Measurements from ENCODE around the gene SLCO4A1.

Gene SLCO4A1

GRCh38 chr20:62652894-62653305 lies 10.6 kb downstream of the SLCO4A1 start:
- Histone ChIP-seq H3K9me3 (no peaks in the 10 kb centered on the region), H3K27me3 (ENCODE audit: low read depth) (no peaks in the 10 kb centered on the region), H3K4me3 (no peak overlapping the region), H3K4me1 (no peaks in the 10 kb centered on the region), H3K36me3 (replicated peaks) (no peaks in the 10 kb centered on the region; the same call in none of the 2 replicates)
- DNase-seq (ENCODE audit: low spot score in 2 of 2): no peak
- in situ Hi-C loops (cut with MboI; ENCODE audit: low sequenced_read_pairs): no loop called here

DNA sequence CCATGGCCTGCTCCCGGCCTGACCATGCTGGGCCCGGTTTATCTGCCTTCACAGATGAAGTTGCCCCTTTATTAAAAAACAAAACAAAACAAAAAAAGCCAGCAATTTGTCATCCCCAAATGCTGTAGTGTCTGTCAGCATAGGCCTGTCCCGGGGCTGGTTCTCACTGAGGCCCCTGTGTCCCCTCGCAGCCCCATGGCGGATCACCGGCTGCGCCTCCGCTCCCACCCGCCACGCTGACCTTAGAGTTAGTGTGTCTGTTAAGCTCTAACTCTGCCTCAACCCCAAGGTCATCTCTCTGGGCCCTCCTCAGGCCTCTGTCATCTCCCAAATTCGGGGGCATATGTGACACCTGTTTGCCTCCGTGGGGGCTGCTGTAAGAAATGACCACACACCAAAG lies 11.1 kb downstream of the SLCO4A1 start:
- DNase-seq (ENCODE audit: low spot score in 2 of 2): no peak
- H3K27me3 ChIP-seq (ENCODE audit: low read depth): no peaks in the 10 kb centered on the region
- no peaks in the 10 kb centered on the region for H3K9me3 ChIP-seq
- in situ Hi-C loops (cut with MboI; ENCODE audit: low sequenced_read_pairs): no loop called here
- no peaks in the 10 kb centered on the region; the same call in none of the 2 replicates for H3K36me3 ChIP-seq (replicated peaks)
- H3K4me1 ChIP-seq: no peaks in the 10 kb centered on the region
- H3K4me3 ChIP-seq: no peak overlapping the region

DNA sequence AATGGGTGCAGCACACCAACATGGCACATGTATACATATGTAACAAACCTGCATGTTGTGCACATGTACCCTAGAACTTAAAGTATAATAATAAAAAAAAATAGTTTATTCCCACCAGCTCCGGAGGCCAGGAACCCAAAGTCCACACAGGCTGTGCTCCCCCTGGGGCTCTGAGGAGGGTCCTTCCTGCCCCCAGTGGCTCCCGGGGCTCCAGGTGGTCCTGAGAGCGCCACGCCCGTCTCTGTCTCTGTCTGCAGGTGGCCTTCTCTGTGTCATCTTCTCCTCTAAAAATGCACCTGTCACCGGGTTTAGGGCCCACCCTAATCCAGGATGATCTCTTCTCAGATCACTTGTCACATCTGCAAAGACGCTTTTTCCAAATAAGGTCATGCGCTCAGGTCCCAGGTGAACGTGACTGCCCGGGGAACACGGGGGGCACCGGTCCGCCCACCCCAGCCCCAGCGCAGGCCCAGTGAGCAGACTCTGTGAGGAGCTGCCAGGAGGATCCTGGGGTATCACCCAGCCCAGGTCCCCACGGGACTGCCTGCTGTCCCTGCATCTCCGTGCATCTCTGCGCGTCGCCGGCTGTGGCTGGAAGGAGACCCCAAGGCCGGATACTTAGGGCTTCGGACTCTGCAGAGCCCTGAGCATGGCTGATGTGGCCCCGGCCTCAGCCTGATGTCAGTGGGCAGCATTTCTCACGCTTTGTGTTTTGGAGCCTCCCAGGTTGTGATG lies 11.8 kb downstream of the SLCO4A1 start:
- no peaks in the 10 kb centered on the region; the same call in none of the 2 replicates for H3K36me3 ChIP-seq (replicated peaks)
- no peaks in the 10 kb centered on the region for H3K27me3 ChIP-seq (ENCODE audit: low read depth)
- in situ Hi-C loops (cut with MboI; ENCODE audit: low sequenced_read_pairs): no loop called here
- DNase-seq (ENCODE audit: low spot score in 2 of 2): no peak
- no peaks in the 10 kb centered on the region for H3K9me3 ChIP-seq
- H3K4me1 ChIP-seq: no peaks in the 10 kb centered on the region
- no peak overlapping the region for H3K4me3 ChIP-seq

- no peaks in the 10 kb centered on the region for H3K27me3 ChIP-seq (ENCODE audit: low read depth)
- H3K4me1 ChIP-seq: no peaks in the 10 kb centered on the region
- no peaks in the 10 kb centered on the region for H3K9me3 ChIP-seq
- DNase-seq (ENCODE audit: low spot score in 2 of 2): no peak
- no peaks in the 10 kb centered on the region; the same call in none of the 2 replicates for H3K36me3 ChIP-seq (replicated peaks)
- in situ Hi-C loops (cut with MboI; ENCODE audit: low sequenced_read_pairs): no loop called here
- no peak overlapping the region for H3K4me3 ChIP-seq
Observed at GRCh38 chr20:62655282-62656196, 13.2 kb downstream of the SLCO4A1 start.

GRCh38 chr20:62656197-62656918 lies 14.1 kb downstream of the SLCO4A1 start:
- Histone ChIP-seq H3K36me3 (replicated peaks) (no peaks in the 10 kb centered on the region; the same call in none of the 2 replicates), H3K4me1 (no peaks in the 10 kb centered on the region), H3K27me3 (ENCODE audit: low read depth) (no peaks in the 10 kb centered on the region), H3K4me3 (no peak overlapping the region), H3K9me3 (no peaks in the 10 kb centered on the region)
- DNase-seq (ENCODE audit: low spot score in 2 of 2): no peak
- in situ Hi-C loops (cut with MboI; ENCODE audit: low sequenced_read_pairs): no loop called here

DNA sequence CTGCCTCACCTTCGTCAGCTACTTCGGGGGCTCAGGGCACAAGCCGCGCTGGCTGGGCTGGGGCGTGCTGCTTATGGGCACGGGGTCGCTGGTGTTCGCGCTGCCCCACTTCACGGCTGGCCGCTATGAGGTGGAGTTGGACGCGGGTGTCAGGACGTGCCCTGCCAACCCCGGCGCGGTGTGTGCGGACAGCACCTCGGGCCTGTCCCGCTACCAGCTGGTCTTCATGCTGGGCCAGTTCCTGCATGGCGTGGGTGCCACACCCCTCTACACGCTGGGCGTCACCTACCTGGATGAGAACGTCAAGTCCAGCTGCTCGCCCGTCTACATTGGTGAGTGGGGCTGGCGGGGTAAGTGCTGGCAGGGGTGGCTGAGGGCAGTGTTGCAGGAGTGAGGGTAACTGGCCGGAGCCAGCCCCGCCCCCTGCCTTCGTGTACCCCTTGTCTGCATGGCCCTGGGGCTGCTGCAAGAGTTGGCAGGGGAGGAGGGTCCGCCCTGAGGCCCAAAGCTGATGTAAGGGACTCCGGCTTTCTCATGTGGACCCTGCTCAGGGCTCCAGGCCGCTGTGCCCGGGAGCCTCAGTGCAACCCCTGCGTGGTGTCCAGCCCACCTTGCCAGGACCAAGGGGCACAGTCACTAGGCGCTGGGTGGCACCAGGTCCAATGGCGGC lies 14.8 kb downstream of the SLCO4A1 start:
- Histone ChIP-seq H3K27me3 (ENCODE audit: low read depth) (no peaks in the 10 kb centered on the region), H3K36me3 (replicated peaks) (no peaks in the 10 kb centered on the region; the same call in none of the 2 replicates), H3K4me3 (no peak overlapping the region), H3K4me1 (no peaks in the 10 kb centered on the region), H3K9me3 (no peaks in the 10 kb centered on the region)
- in situ Hi-C loops (cut with MboI; ENCODE audit: low sequenced_read_pairs): no loop called here
- DNase-seq (ENCODE audit: low spot score in 2 of 2): no peak

- H3K4me3 ChIP-seq: no peak overlapping the region
- no peaks in the 10 kb centered on the region for H3K4me1 ChIP-seq
- no peaks in the 10 kb centered on the region for H3K27me3 ChIP-seq (ENCODE audit: low read depth)
- in situ Hi-C loops (cut with MboI; ENCODE audit: low sequenced_read_pairs): no loop called here
- no peaks in the 10 kb centered on the region for H3K9me3 ChIP-seq
- no peak for DNase-seq (ENCODE audit: low spot score in 2 of 2)
- no peaks in the 10 kb centered on the region; the same call in none of the 2 replicates for H3K36me3 ChIP-seq (replicated peaks)
Observed at GRCh38 chr20:62657589-62657942, 15.3 kb downstream of the SLCO4A1 start.

- Histone ChIP-seq H3K27me3 (ENCODE audit: low read depth) (no peaks in the 10 kb centered on the region), H3K9me3 (no peaks in the 10 kb centered on the region), H3K4me1 (peaks cover under 1% of the 10 kb centered on the region; the same call in 1 of the 2 replicates), H3K36me3 (replicated peaks) (no peaks in the 10 kb centered on the region; the same call in none of the 2 replicates), H3K4me3 (no peak overlapping the region)
- in situ Hi-C loops (cut with MboI; ENCODE audit: low sequenced_read_pairs): no loop called here
- no peak for DNase-seq (ENCODE audit: low spot score in 2 of 2)
Observed at GRCh38 chr20:62657956-62658355, 15.7 kb downstream of the SLCO4A1 start.

DNA sequence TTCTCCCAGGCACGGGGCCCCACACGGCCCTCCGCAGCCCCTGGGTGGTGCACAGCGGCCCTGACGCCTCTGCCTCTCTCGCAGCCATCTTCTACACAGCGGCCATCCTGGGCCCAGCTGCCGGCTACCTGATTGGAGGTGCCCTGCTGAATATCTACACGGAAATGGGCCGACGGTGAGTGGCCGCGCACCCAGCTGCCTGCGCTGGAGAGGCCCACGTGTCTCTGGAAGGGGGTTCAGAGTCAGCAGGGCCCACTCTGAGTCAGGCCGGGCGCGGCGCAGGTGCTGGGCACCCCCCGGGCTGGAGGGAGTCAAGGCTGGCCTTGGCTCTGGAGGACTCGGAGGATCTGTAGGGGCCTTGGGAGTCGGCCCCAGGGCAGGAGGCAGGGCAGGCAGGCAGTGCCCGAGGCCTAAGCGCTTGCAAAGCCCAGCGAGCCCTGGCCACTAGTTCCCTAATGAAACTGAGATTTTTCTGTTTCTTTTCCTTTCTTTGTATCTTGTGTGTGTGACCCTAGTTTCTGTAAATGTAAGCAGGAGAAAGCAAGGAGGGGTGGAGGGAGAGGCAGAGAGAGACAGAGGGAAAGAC lies 16.4 kb downstream of the SLCO4A1 start:
- no peaks in the 10 kb centered on the region; the same call in none of the 2 replicates for H3K36me3 ChIP-seq (replicated peaks)
- in situ Hi-C loops (cut with MboI; ENCODE audit: low sequenced_read_pairs): no loop called here
- peaks cover 3% of the 10 kb centered on the region; the same call in 1 of the 2 replicates for H3K4me1 ChIP-seq

DNA sequence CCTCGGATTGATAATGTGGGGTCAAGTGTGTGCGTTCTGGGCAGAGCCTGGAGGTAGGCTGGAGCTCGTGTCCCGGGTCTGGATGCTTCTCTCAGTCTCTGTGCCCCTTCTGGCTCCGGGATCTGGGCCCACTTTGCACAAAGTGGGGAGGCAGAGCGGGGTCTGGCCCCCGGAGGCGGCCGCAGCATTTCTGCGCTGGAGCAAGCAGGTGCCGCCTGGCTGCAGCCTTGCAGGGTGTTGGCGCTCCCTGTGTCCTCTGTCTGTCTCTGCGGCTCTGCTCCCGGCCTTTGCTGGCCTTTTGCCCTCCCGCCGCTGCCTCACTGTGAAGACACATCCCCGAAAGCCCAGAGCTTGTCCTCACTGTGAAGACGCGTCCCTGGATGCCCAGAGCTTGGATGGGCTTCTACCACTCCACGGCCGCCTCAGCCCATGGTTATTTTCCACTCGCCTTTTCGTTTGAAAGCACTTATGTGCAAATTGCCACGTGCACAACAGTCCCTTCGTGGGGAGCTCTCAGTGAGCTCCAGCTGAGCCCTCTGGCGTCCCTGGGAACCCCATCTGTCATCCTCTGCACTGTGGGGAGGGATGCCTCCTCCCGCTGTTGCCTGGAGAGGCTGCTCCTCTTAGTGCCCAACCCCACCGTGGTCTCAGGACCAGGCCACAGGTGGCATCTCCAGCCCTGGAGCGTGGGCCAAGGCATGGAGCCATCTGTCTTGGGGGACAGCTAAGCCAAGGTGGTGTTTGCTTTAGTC lies 17.4 kb downstream of the SLCO4A1 start:
- in situ Hi-C loops (cut with MboI; ENCODE audit: low sequenced_read_pairs): no loop called here
- Histone ChIP-seq H3K4me3 (no peak overlapping the region), H3K4me1 (peaks cover 3% of the 10 kb centered on the region; the same call in 1 of the 2 replicates), H3K9me3 (no peaks in the 10 kb centered on the region), H3K36me3 (replicated peaks) (no peaks in the 10 kb centered on the region; the same call in none of the 2 replicates), H3K27me3 (ENCODE audit: low read depth) (no peaks in the 10 kb centered on the region)
- no peak for DNase-seq (ENCODE audit: low spot score in 2 of 2)

More for the DNA sequence above, 16.4 kb downstream of the SLCO4A1 start:
- Histone ChIP-seq H3K27me3 (ENCODE audit: low read depth) (no peaks in the 10 kb centered on the region), H3K4me3 (no peak overlapping the region), H3K9me3 (no peaks in the 10 kb centered on the region)
- no peak for DNase-seq (ENCODE audit: low spot score in 2 of 2)

- Histone ChIP-seq H3K27me3 (ENCODE audit: low read depth) (no peaks in the 10 kb centered on the region), H3K4me3 (no peak overlapping the region), H3K9me3 (no peaks in the 10 kb centered on the region), H3K4me1 (peaks cover 3% of the 10 kb centered on the region; the same call in 1 of the 2 replicates), H3K36me3 (replicated peaks) (no peaks in the 10 kb centered on the region; the same call in 1 of the 2 replicates)
- no peak for DNase-seq (ENCODE audit: low spot score in 2 of 2)
- in situ Hi-C loops (cut with MboI; ENCODE audit: low sequenced_read_pairs): no loop called here
Observed at GRCh38 chr20:62660240-62660615, 17.9 kb downstream of the SLCO4A1 start.

- in situ Hi-C loops (cut with MboI; ENCODE audit: low sequenced_read_pairs): no loop called here
- no peaks in the 10 kb centered on the region; the same call in 1 of the 2 replicates for H3K36me3 ChIP-seq (replicated peaks)
- H3K9me3 ChIP-seq: no peaks in the 10 kb centered on the region
- no peak for DNase-seq (ENCODE audit: low spot score in 2 of 2)
- H3K4me3 ChIP-seq: no peak overlapping the region
- no peaks in the 10 kb centered on the region for H3K27me3 ChIP-seq (ENCODE audit: low read depth)
- peaks cover 3% of the 10 kb centered on the region; the same call in 1 of the 2 replicates for H3K4me1 ChIP-seq
Observed at GRCh38 chr20:62660768-62661167, 18.5 kb downstream of the SLCO4A1 start.

Data from HAP-1 (cell line).